ENCODE results near the gene ASTN2. TPM values are rescaled to one million over a fixed set of nuclear protein-coding genes. Genes with fewer than 3 reads are reported as not detected.

ASTN2 gene
- total and polyA plus RNA-seq, 10 of the 15 experiments (the other 5 are each of a cell fraction or from before 2014, with no cell fraction given), result 1.4 to 15.7 (median 7.0) TPM

DNA sequence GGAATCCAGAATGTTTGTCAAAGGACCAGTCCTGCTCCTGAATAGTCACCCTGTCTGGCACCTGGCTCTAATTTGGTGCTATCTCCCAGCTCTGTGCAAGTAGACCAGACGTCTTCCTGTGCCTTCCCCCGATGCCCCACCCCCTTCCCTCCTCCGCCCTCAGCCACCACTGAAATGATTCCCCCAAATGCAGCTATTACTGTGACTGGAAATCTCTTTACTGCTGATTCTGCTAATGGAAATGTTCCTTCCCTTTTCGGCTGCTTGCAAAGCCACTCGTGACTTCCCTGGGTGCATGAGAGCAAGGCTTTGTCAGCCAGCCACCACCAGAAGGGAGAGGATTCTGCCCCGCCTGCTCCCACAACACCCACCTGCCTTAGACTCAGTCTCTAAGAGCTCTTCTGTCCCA lies 11.4 kb downstream of the ASTN2 start (continued):
- TF ChIP-seq GATAD2B (conservative IDR thresholded peaks at IDR 0.05; ENCODE audit: low read depth), result no peak
- no peak for TF ChIP-seq IRF4 (IDR thresholded peaks at IDR 0.05; ENCODE audit: low read depth, low read length)

- DNase-seq (ENCODE audit: low read depth, low spot score) (no peak), ATAC-seq (no peak), FAIRE-seq (no peak)
- Histone ChIP-seq H2AFZ (ENCODE audit: control insufficient read depth, low read depth, low read length) (no peak overlapping the region), H4K20me1 (ENCODE audit: control insufficient read depth, insufficient read depth) (no peaks in the 10 kb centered on the region), H3K4me3 (no peak overlapping the region), H3K27me3 (replicated peaks in 1 of 2; ENCODE audit: control insufficient read depth in 2 of 2, insufficient read depth in 2 of 2, low read length in 1 of 2) (peaks cover 0 to 3% of the 10 kb centered on the region in 2 experiments; a peak in 2 of 4 replicates), H3K36me3 (ENCODE audit: control insufficient read depth in 2 of 2, insufficient read depth in 2 of 2, low read length in 1 of 2) (no peaks in the 10 kb centered on the region), H3K79me2 (ENCODE audit: control insufficient read depth, insufficient read depth, low read length) (no peaks in the 10 kb centered on the region), H3K27ac (ENCODE audit: control insufficient read depth, insufficient read depth) (no peak overlapping the region), H3K4me1 (ENCODE audit: control insufficient read depth, insufficient read depth, low read length) (no peaks in the 10 kb centered on the region), H3K9ac (ENCODE audit: control insufficient read depth, insufficient read depth, low read length) (no peak overlapping the region), H3K4me2 (ENCODE audit: control insufficient read depth, insufficient read depth) (no peak overlapping the region), H3K9me3 (replicated peaks; ENCODE audit: control insufficient read depth, insufficient read depth, low read length) (no peaks in the 10 kb centered on the region)
- ChIA-PET RAD21 (ENCODE audit: unreplicated experiment) (no interaction called here), CTCF (interaction anchor here (0.9 to 1.1 kb wide), 2 partner anchors 12 to 13 kb away, joined by 3 read pairs; no protein-coding TSS in a partner anchor), POLR2A (no interaction called here), SMC1A (ENCODE audit: uncharacterized antibody, unreplicated experiment) (no interaction called here)
- BruUV-seq (replicated peaks), result no TSS peak
- intact Hi-C loops (cut with micrococcal nuclease; ENCODE audit: unreplicated experiment) (no loop called here), in situ Hi-C loops (cut with MboI) (loop anchor here (25.0 kb wide), 1 partner anchor 663 kb away; no protein-coding TSS in a partner anchor)
- 0% methylated on average over 2 of the region's 2 CpGs for WGBS (ENCODE audit: insufficient coverage, insufficient replicate concordance, low lambda C conversion rate, missing lambda C conversion rate)
- TF ChIP-seq TAF1 (IDR thresholded peaks at IDR 0.05; ENCODE audit: borderline replicate concordance, low read depth, low read length), result no peak
- TF ChIP-seq, protein P1, sequence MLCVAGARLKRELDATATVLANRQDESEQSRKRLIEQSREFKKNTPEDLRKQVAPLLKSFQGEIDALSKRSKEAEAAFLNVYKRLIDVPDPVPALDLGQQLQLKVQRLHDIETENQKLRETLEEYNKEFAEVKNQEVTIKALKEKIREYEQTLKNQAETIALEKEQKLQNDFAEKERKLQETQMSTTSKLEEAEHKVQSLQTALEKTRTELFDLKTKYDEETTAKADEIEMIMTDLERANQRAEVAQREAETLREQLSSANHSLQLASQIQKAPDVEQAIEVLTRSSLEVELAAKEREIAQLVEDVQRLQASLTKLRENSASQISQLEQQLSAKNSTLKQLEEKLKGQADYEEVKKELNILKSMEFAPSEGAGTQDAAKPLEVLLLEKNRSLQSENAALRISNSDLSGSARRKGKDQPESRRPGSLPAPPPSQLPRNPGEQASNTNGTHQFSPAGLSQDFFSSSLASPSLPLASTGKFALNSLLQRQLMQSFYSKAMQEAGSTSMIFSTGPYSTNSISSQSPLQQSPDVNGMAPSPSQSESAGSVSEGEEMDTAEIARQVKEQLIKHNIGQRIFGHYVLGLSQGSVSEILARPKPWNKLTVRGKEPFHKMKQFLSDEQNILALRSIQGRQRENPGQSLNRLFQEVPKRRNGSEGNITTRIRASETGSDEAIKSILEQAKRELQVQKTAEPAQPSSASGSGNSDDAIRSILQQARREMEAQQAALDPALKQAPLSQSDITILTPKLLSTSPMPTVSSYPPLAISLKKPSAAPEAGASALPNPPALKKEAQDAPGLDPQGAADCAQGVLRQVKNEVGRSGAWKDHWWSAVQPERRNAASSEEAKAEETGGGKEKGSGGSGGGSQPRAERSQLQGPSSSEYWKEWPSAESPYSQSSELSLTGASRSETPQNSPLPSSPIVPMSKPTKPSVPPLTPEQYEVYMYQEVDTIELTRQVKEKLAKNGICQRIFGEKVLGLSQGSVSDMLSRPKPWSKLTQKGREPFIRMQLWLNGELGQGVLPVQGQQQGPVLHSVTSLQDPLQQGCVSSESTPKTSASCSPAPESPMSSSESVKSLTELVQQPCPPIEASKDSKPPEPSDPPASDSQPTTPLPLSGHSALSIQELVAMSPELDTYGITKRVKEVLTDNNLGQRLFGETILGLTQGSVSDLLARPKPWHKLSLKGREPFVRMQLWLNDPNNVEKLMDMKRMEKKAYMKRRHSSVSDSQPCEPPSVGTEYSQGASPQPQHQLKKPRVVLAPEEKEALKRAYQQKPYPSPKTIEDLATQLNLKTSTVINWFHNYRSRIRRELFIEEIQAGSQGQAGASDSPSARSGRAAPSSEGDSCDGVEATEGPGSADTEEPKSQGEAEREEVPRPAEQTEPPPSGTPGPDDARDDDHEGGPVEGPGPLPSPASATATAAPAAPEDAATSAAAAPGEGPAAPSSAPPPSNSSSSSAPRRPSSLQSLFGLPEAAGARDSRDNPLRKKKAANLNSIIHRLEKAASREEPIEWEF (IDR thresholded peaks at IDR 0.05; ENCODE audit: insufficient replicate concordance, low read depth, low read length), result no peak
- no peak for TF ChIP-seq PML (IDR thresholded peaks at IDR 0.05; ENCODE audit: low read length)
- TF ChIP-seq POLR2A (IDR thresholded peaks at IDR 0.05; ENCODE audit: low read depth, low read length), result no peak
- TF ChIP-seq FOXK2 (IDR thresholded peaks at IDR 0.05), result no peak
- no peak for TF ChIP-seq EP300 (IDR thresholded peaks at IDR 0.05; ENCODE audit: borderline replicate concordance in 1 of 2, control insufficient read depth in 1 of 2, low read depth in 2 of 2, low read length in 2 of 2)
- TF ChIP-seq SMARCA5 (IDR thresholded peaks at IDR 0.05), result no peak
- TF ChIP-seq, protein P2, sequence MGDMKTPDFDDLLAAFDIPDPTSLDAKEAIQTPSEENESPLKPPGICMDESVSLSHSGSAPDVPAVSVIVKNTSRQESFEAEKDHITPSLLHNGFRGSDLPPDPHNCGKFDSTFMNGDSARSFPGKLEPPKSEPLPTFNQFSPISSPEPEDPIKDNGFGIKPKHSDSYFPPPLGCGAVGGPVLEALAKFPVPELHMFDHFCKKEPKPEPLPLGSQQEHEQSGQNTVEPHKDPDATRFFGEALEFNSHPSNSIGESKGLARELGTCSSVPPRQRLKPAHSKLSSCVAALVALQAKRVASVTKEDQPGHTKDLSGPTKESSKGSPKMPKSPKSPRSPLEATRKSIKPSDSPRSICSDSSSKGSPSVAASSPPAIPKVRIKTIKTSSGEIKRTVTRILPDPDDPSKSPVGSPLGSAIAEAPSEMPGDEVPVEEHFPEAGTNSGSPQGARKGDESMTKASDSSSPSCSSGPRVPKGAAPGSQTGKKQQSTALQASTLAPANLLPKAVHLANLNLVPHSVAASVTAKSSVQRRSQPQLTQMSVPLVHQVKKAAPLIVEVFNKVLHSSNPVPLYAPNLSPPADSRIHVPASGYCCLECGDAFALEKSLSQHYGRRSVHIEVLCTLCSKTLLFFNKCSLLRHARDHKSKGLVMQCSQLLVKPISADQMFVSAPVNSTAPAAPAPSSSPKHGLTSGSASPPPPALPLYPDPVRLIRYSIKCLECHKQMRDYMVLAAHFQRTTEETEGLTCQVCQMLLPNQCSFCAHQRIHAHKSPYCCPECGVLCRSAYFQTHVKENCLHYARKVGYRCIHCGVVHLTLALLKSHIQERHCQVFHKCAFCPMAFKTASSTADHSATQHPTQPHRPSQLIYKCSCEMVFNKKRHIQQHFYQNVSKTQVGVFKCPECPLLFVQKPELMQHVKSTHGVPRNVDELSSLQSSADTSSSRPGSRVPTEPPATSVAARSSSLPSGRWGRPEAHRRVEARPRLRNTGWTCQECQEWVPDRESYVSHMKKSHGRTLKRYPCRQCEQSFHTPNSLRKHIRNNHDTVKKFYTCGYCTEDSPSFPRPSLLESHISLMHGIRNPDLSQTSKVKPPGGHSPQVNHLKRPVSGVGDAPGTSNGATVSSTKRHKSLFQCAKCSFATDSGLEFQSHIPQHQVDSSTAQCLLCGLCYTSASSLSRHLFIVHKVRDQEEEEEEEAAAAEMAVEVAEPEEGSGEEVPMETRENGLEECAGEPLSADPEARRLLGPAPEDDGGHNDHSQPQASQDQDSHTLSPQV (IDR thresholded peaks at IDR 0.05), result no peak
- TF ChIP-seq CTCF (IDR thresholded peaks at IDR 0.05 in 2 of 3, conservative IDR thresholded peaks at IDR 0.05 in 1 of 3; ENCODE audit: control insufficient read depth in 2 of 3, extremely low read depth in 1 of 3, insufficient read depth in 1 of 3, low read depth in 3 of 3, low read length in 3 of 3), result no peak
- no peak for TF ChIP-seq ZNF24 (IDR thresholded peaks at IDR 0.05)
- no peak for TF ChIP-seq BRCA1 (IDR thresholded peaks at IDR 0.05; ENCODE audit: low read depth, low read length)
Observed at GRCh38 chr9:117400171-117400570, 14.7 kb downstream of the ASTN2 start.
